Activated T-helper 1 cell treated with anti-CD3 and anti-CD28 coated beads, Interleukin-12 subunit alpha, Interleukin-12 subunit beta, Interleukin-2, Interleukin-4 antibody, amounts not matched to agents 30 ng/mL and 10 ng/mL and 1 ng/mL, durations not matched to agents 14 hours and 24 hours and 36 hours (primary cell): ENCODE data around the gene TMEM101. TPM values are rescaled to one million over a fixed set of nuclear protein-coding genes. Genes with fewer than 3 reads are reported as not detected.
"Not testable (repeated sequence)": the region's sequence is repeated elsewhere in the genome, so short reads cannot be mapped to it uniquely, and the experiment has no call there.

Experiments
- DNase-seq: peaks from one replicate; pipeline ENCODE4 v3.0.0; 2021; ENCODE audit warnings: low spot score
- H3K27ac Mint-ChIP-seq: one replicate; pipeline ENCODE4 v1.8.0; 2021; ENCODE audit warnings: mild to moderate bottlenecking, mixed read lengths
- H3K27me3 Mint-ChIP-seq: one replicate; pipeline ENCODE4 v1.8.0; 2022; ENCODE audit warnings: mild to moderate bottlenecking, moderate library complexity, mixed read lengths; ENCODE audit not compliant: insufficient read depth
- H3K36me3 Mint-ChIP-seq: one replicate; pipeline ENCODE4 v1.8.0; 2021; ENCODE audit warnings: low read depth, mixed read lengths
- H3K4me1 Mint-ChIP-seq: one replicate; pipeline ENCODE4 v1.8.0; 2021; ENCODE audit warnings: low read depth, mixed read lengths
- H3K4me3 Mint-ChIP-seq: one replicate; pipeline ENCODE4 v1.8.0; 2021; ENCODE audit warnings: mild to moderate bottlenecking, moderate library complexity, mixed read lengths
- H3K9me3 Mint-ChIP-seq: one replicate; pipeline ENCODE4 v1.8.0; 2021; ENCODE audit warnings: mixed read lengths
- intact Hi-C: fragments of 100-400 bp; cut with micrococcal nuclease; formaldehyde crosslinking; loops from one replicate; pipeline ENCODE4 v1.15.1; 2024
- total RNA-seq: library from RNA; stranded (reverse); gene quantifications from 2 replicates; pipeline ENCODE4 v1.2.3, GENCODE V29; 2022

TMEM101 gene
- total RNA-seq, 1 donor from 2014 or later: 32.8 TPM

DNA sequence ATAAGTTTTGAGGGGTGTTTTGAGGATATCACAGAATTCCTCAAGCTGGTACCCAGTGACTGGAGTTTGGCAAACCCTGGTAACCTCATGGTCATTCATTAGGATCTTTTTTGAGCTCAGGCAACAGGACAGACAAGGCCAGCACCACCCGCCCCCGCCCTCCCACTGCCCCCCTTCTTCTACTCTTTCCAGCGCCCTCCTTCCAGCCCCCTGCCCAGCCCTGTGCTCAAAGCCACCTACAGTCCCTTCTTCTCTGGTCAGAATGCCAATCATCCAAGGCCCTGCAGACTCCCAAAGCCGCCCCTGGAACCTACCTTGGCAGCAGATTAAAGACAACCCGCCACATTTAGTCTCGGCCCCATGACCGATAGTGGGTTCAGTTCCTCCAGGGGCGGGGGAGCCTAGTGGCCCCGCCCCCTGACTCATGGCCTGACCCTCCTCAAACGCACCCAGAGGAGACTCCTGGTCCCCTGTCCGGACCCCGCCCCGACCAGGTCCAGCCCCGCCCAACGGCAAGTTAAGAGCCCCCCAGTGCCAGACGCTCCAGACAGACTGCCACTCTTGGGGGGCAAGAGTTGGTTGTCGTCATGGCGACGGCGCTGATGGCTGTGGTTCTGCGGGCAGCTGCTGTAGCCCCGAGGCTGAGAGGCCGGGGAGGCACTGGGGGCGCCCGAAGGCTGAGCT, 10.5 kb downstream of the TMEM101 start, which contains the start of gene NAGS:
NAGS (plus strand) TSS at position 546 of the 684 bp plus-strand sequence; CDS start at position 588, 42 bp downstream.
- Mint-ChIP-seq H3K9me3 (no peaks in the 10 kb centered on the region), H3K4me3 (peak within 1 kb of the TSS; percentile 39), H3K27me3 (peaks cover 22% of the 10 kb centered on the region), H3K4me1 (peaks cover 23% of the 10 kb centered on the region), H3K36me3 (no peaks in the 10 kb centered on the region), H3K27ac (no peak within 1 kb of the TSS)
- intact Hi-C loops: no loop called here
- no peak for DNase-seq

GRCh38 chr17:44002141-44002848, 12.5 kb downstream of the TMEM101 start:
- Mint-ChIP-seq H3K9me3 (no peaks in the 10 kb centered on the region), H3K27me3 (peaks cover 26% of the 10 kb centered on the region), H3K27ac (no peak overlapping the region), H3K4me1 (peaks cover 13% of the 10 kb centered on the region), H3K36me3 (no peaks in the 10 kb centered on the region), H3K4me3 (no peak overlapping the region)
- intact Hi-C loops: no loop called here
- no peak for DNase-seq

- Mint-ChIP-seq H3K27ac (no peak overlapping the region), H3K27me3 (peaks cover 23% of the 10 kb centered on the region), H3K36me3 (no peaks in the 10 kb centered on the region), H3K4me3 (no peak overlapping the region), H3K4me1 (peaks cover 6% of the 10 kb centered on the region), H3K9me3 (no peaks in the 10 kb centered on the region)
- DNase-seq: no peak
- intact Hi-C loops: no loop called here
Observed at GRCh38 chr17:44001461-44001920, 13.3 kb downstream of the TMEM101 start.

GRCh38 chr17:44000871-44001460, 13.8 kb downstream of the TMEM101 start:
- Mint-ChIP-seq H3K4me3 (no peak overlapping the region), H3K27ac (no peak overlapping the region), H3K9me3 (no peaks in the 10 kb centered on the region), H3K27me3 (peaks cover 17% of the 10 kb centered on the region), H3K36me3 (no peaks in the 10 kb centered on the region), H3K4me1 (peaks cover 1% of the 10 kb centered on the region)
- intact Hi-C loops: no loop called here
- DNase-seq: no peak

GRCh38 chr17:44000141-44000860, 14.5 kb downstream of the TMEM101 start:
- intact Hi-C loops: no loop called here
- no peaks in the 10 kb centered on the region for H3K4me1 Mint-ChIP-seq

GRCh38 chr17:43999024-43999423, 15.7 kb downstream of the TMEM101 start:
- peaks cover 25% of the 10 kb centered on the region for H3K27me3 Mint-ChIP-seq
- no peaks in the 10 kb centered on the region for H3K4me1 Mint-ChIP-seq
- intact Hi-C loops: no loop called here
- DNase-seq: no peak
- no peaks in the 10 kb centered on the region for H3K36me3 Mint-ChIP-seq
- H3K9me3 Mint-ChIP-seq: no peaks in the 10 kb centered on the region
- no peak overlapping the region for H3K27ac Mint-ChIP-seq
- H3K4me3 Mint-ChIP-seq: no peak overlapping the region

More at GRCh38 chr17:44000141-44000860, 14.5 kb downstream of the TMEM101 start:
- H3K27me3 Mint-ChIP-seq: peaks cover 21% of the 10 kb centered on the region
- no peak overlapping the region for H3K27ac Mint-ChIP-seq
- H3K9me3 Mint-ChIP-seq: no peaks in the 10 kb centered on the region
- H3K36me3 Mint-ChIP-seq: no peaks in the 10 kb centered on the region
- H3K4me3 Mint-ChIP-seq: no peak overlapping the region
- DNase-seq: no peak

DNA sequence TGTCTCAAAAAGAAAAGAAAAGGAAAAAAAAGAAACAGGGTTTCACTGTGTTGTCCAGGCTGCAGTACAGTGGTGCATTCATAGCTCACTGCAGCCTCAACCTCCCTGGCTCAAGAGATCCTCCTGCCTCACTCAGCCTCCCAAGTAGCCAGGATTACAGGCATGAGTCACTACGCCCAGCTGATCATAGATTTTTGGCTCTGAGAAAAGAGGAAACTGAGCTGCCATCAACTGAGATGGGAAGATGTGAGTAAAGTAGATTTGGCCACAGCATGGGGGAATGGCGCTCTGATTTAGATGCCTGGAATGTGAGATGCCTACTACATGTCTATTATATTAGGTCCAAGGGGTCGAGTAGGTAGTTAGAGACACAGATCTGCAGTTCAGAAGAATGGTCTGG, 16.2 kb downstream of the TMEM101 start:
- H3K4me3 Mint-ChIP-seq: no peak overlapping the region
- H3K9me3 Mint-ChIP-seq: no peaks in the 10 kb centered on the region
- H3K36me3 Mint-ChIP-seq: no peaks in the 10 kb centered on the region
- intact Hi-C loops: no loop called here
- H3K4me1 Mint-ChIP-seq: no peaks in the 10 kb centered on the region
- no peak for DNase-seq
- no peak overlapping the region for H3K27ac Mint-ChIP-seq
- H3K27me3 Mint-ChIP-seq: peaks cover 22% of the 10 kb centered on the region

GRCh38 chr17:43997180-43997579, 17.6 kb downstream of the TMEM101 start:
- H3K27me3 Mint-ChIP-seq: peaks cover 28% of the 10 kb centered on the region
- H3K36me3 Mint-ChIP-seq, intact Hi-C loops, DNase-seq, H3K4me1 Mint-ChIP-seq, H3K27ac Mint-ChIP-seq, H3K9me3 Mint-ChIP-seq, H3K4me3 Mint-ChIP-seq: not testable (repeated sequence)

DNA sequence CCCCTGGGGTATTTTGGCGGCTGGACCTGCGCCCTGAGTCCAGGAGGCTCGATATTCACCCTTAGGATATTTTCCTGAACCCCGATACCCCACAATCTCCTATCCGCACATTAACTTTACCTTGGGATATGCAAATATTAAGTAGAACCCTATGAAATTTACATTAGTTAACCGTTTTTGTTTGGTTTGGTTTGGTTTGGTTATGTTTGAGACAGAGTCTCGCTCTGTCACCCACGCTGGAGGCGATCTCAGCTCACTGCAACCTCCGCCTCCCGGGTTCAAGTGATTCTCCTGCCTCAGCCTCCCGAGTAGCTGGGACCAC, 19.7 kb downstream of the TMEM101 start:
- no peak for DNase-seq
- intact Hi-C loops: loop anchor here (1.0 kb wide), 4 partner anchors 46 to 117 kb away; no protein-coding TSS in a partner anchor
- Mint-ChIP-seq H3K27me3 (peaks cover 28% of the 10 kb centered on the region), H3K27ac (no peak overlapping the region), H3K4me1 (no peaks in the 10 kb centered on the region), H3K4me3 (no peak overlapping the region), H3K36me3 (no peaks in the 10 kb centered on the region), H3K9me3 (no peaks in the 10 kb centered on the region)

DNA sequence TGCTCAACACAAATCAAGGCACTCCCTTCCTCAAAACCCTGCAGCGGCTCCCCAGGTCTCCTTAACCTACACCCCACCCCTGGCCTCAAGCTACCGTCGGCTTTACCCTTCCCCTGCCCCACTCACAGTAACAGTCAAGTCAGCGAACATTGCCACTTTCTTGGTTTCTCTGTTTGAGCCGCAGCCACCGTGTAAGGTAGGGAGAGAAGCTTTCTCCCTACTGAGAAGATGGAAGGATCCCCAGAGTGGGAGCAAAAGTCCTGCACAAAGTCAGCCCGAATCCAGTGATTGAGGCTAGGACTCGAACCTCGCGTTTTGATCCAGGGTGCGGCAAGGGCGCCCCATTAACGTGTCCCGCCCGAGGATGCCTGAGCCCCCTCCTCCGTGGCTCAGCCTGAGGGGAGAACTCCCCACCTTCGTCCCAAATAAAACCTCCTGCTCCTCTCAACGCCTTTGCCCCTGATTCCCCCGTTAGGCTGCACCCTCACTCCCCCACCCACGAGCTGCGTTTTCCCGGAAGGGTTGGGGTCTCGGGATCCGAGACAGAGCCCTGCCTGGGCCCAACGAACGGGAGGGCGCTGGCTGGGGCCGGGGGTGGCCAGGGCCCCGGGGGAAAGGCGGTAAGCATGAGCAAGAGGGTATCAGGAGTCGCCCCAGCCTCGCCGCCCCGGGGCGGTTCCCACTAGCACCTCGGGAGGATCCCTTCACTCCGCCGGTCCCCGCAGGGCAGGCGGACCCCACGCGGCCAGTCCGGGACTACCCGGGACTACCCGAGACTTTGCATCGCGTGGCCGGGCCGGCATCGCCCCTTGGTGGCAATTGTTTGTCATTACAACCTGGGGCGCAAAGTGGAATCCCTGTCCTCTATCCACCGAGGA, 20.3 kb downstream of the TMEM101 start:
- no peaks in the 10 kb centered on the region for H3K36me3 Mint-ChIP-seq
- H3K27ac Mint-ChIP-seq: no peak overlapping the region
- no peaks in the 10 kb centered on the region for H3K4me1 Mint-ChIP-seq
- intact Hi-C loops: loop anchor here (1.0 kb wide), 4 partner anchors 47 to 116 kb away; no protein-coding TSS in a partner anchor
- H3K4me3 Mint-ChIP-seq: no peak overlapping the region
- DNase-seq: peak; percentile 55
- peaks cover 28% of the 10 kb centered on the region for H3K27me3 Mint-ChIP-seq
- no peaks in the 10 kb centered on the region for H3K9me3 Mint-ChIP-seq

- Mint-ChIP-seq H3K27ac (no peak overlapping the region), H3K9me3 (no peaks in the 10 kb centered on the region), H3K4me1 (no peaks in the 10 kb centered on the region), H3K4me3 (no peak overlapping the region), H3K27me3 (peaks cover 29% of the 10 kb centered on the region), H3K36me3 (no peaks in the 10 kb centered on the region)
- intact Hi-C loops: no loop called here
- no peak for DNase-seq
Observed at GRCh38 chr17:43992641-43993040, 22.1 kb downstream of the TMEM101 start.

DNA sequence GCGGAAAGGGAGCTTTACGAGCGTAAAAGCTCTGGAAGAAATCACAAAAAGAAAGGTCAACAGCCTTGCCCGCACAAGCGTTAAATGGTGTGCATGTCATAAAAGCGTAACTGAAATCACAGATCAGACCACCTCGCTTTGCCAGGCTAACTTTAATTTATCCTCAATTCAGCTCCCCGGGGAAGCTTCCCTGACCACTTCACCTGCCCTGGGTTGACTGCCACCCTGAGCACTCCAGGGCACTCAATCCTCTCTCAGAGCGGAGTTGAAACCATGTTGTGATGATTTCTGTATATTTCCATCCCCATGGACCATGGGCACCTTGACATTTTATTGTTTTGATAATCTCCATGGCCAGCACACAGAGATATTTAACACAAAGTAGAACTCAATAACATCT, 26.5 kb downstream of the TMEM101 start:
- Mint-ChIP-seq H3K36me3 (no peaks in the 10 kb centered on the region), H3K4me3 (no peak overlapping the region), H3K27ac (no peak overlapping the region), H3K27me3 (peaks cover 48% of the 10 kb centered on the region), H3K4me1 (no peaks in the 10 kb centered on the region), H3K9me3 (no peaks in the 10 kb centered on the region)
- DNase-seq: no peak
- intact Hi-C loops: no loop called here
